ENCODE results near the gene ALAS2.

DNA sequence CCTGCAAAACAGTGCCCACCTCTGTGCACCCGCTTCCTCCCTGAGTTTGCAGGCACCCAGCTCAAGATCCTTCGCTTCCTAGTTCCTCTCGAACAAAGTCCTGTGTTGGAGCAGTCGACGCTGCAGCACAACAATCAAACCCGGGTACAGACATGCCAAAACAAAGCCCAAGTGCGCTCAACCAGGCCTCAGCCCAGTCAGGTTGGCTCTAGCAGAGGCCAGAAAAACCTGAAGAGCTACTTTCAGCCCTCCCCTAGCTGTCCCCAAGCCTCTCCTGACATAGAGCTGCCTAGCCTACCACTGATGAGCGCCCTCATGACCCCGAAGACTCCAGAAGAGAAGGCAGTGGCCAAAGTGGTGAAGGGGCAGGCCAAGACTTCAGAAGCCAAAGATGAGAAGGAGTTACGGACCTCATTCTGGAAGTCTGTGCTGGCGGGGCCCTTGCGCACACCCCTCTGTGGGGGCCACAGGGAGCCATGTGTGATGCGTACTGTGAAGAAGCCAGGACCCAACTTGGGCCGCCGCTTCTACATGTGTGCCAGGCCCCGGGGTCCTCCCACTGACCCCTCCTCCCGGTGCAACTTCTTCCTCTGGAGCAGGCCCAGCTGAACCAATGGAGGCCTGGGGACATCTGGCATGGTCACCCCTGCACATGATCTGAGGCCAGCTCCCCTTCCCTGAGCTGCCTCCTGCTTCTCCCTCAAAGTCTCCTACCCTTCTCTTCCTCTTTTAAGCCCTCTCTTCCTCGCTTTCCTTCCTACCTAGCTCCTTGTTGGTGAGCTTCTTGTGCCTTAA is 23.8 kb downstream of the ALAS2 start:
- TF ChIP-seq, protein P1, sequence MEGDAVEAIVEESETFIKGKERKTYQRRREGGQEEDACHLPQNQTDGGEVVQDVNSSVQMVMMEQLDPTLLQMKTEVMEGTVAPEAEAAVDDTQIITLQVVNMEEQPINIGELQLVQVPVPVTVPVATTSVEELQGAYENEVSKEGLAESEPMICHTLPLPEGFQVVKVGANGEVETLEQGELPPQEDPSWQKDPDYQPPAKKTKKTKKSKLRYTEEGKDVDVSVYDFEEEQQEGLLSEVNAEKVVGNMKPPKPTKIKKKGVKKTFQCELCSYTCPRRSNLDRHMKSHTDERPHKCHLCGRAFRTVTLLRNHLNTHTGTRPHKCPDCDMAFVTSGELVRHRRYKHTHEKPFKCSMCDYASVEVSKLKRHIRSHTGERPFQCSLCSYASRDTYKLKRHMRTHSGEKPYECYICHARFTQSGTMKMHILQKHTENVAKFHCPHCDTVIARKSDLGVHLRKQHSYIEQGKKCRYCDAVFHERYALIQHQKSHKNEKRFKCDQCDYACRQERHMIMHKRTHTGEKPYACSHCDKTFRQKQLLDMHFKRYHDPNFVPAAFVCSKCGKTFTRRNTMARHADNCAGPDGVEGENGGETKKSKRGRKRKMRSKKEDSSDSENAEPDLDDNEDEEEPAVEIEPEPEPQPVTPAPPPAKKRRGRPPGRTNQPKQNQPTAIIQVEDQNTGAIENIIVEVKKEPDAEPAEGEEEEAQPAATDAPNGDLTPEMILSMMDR (IDR thresholded peaks at IDR 0.05), result no peak
- no peak for TF ChIP-seq POLR2AphosphoS5 (IDR thresholded peaks at IDR 0.05)
- no peak for TF ChIP-seq POLR2A (IDR thresholded peaks at IDR 0.05)

All from prostate gland (tissue), 2 donors.